ENCODE results near the gene DOCK11. TPM values are rescaled to one million over a fixed set of nuclear protein-coding genes. Genes with fewer than 3 reads are reported as not detected.
"Not testable (repeated sequence)": the region's sequence is repeated elsewhere in the genome, so short reads cannot be mapped to it uniquely, and the experiment has no call there.

DOCK11 gene
- total RNA-seq, 1 experiment from 2014 or later, result 2.7 TPM

DNA sequence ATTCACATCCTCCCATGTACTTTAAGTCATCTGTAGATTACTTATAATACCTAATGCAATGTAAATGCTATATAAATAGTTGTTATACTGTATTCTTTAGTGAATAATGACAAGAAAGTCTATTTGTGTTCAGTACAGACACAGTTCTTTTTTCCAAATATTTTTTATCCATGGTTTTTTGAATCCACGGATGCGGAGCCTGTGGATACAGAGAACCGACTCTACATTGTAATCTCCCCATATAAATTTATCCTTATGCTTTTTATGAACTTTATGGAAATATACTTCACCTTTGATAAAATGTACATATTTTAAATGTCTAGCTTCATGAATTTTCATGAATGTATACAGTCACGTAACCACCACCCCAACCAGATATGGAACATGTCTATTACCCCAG, 88.2 kb downstream of the DOCK11 start:
- CTCF ChIA-PET, result no interaction called here
- POLR2A ChIA-PET, result no interaction called here
- H3K4me1 ChIP-seq, result no peaks in the 10 kb centered on the region
- no TSS peak for BruUV-seq (replicated peaks)
- no peaks in the 10 kb centered on the region for H3K36me3 ChIP-seq (ENCODE audit: control insufficient read depth, insufficient read depth, low read length)
- no peak overlapping the region for H3K4me3 Mint-ChIP-seq (ENCODE audit: unreplicated experiment)
- H3K36me3 Mint-ChIP-seq (ENCODE audit: insufficient read depth, unreplicated experiment), result no peaks in the 10 kb centered on the region
- H3K27me3 Mint-ChIP-seq (ENCODE audit: insufficient read depth, unreplicated experiment), result no peaks in the 10 kb centered on the region
- intact Hi-C loops (cut with micrococcal nuclease; ENCODE audit: unreplicated experiment), result no loop called here
- TF ChIP-seq, protein P1, sequence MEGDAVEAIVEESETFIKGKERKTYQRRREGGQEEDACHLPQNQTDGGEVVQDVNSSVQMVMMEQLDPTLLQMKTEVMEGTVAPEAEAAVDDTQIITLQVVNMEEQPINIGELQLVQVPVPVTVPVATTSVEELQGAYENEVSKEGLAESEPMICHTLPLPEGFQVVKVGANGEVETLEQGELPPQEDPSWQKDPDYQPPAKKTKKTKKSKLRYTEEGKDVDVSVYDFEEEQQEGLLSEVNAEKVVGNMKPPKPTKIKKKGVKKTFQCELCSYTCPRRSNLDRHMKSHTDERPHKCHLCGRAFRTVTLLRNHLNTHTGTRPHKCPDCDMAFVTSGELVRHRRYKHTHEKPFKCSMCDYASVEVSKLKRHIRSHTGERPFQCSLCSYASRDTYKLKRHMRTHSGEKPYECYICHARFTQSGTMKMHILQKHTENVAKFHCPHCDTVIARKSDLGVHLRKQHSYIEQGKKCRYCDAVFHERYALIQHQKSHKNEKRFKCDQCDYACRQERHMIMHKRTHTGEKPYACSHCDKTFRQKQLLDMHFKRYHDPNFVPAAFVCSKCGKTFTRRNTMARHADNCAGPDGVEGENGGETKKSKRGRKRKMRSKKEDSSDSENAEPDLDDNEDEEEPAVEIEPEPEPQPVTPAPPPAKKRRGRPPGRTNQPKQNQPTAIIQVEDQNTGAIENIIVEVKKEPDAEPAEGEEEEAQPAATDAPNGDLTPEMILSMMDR (IDR thresholded peaks at IDR 0.05; ENCODE audit: insufficient read depth in 1 of 2, low read depth in 1 of 2, low read length in 1 of 2, severe bottlenecking in 1 of 2, unreplicated experiment in 1 of 2), result no peak
- H3K9me3 ChIP-seq, result no peaks in the 10 kb centered on the region
- DNase-seq, result no peak
- no peaks in the 10 kb centered on the region for H3K4me1 Mint-ChIP-seq (ENCODE audit: low read depth, unreplicated experiment)
- no peak overlapping the region for H3K4me3 ChIP-seq (ENCODE audit: low read depth, low read length)
- no peaks in the 10 kb centered on the region for H3K9me3 Mint-ChIP-seq (ENCODE audit: unreplicated experiment)
- no peak overlapping the region for H3K27ac Mint-ChIP-seq (ENCODE audit: unreplicated experiment)
- H3K27me3 ChIP-seq (replicated peaks; ENCODE audit: control insufficient read depth, insufficient read depth, low read length), result no peaks in the 10 kb centered on the region

DNA sequence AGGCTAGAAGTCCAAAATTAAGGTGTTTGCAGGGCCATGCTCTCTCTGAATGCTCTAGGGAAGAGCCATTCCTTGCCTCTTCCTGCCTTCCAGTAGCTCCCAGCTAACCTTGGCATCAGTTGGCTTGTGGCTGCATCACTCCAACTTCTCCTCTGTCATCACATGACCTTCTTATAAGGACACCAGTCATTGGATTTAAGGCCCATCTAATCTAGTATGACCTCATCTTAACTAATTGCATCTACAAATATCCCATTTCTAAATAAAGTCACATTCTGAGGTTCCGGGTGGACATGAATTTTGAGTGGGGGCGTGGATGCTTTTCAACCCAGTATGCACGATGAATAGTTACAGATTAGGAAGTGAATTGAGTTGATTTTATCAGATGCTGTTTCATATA, 89.7 kb downstream of the DOCK11 start:
- no peaks in the 10 kb centered on the region for H3K4me1 Mint-ChIP-seq (ENCODE audit: low read depth, unreplicated experiment)
- H3K4me3 Mint-ChIP-seq (ENCODE audit: unreplicated experiment), result no peak overlapping the region
- Histone ChIP-seq H3K4me3 (ENCODE audit: low read depth, low read length) (no peak overlapping the region), H3K9me3 (no peaks in the 10 kb centered on the region), H3K36me3 (ENCODE audit: control insufficient read depth, insufficient read depth, low read length) (no peaks in the 10 kb centered on the region), H3K4me1 (no peaks in the 10 kb centered on the region), H3K27me3 (replicated peaks; ENCODE audit: control insufficient read depth, insufficient read depth, low read length) (no peaks in the 10 kb centered on the region)
- ChIA-PET CTCF (no interaction called here), POLR2A (no interaction called here)
- intact Hi-C loops (cut with micrococcal nuclease; ENCODE audit: unreplicated experiment), result no loop called here
- BruUV-seq (replicated peaks), result no TSS peak
- TF ChIP-seq, protein P1 (IDR thresholded peaks at IDR 0.05; ENCODE audit: insufficient read depth in 1 of 2, low read depth in 1 of 2, low read length in 1 of 2, severe bottlenecking in 1 of 2, unreplicated experiment in 1 of 2), result no peak
- DNase-seq, result no peak
- no peaks in the 10 kb centered on the region for H3K27me3 Mint-ChIP-seq (ENCODE audit: insufficient read depth, unreplicated experiment)
- no peak overlapping the region for H3K27ac Mint-ChIP-seq (ENCODE audit: unreplicated experiment)
- H3K9me3 Mint-ChIP-seq (ENCODE audit: unreplicated experiment), result no peaks in the 10 kb centered on the region
- H3K36me3 Mint-ChIP-seq (ENCODE audit: insufficient read depth, unreplicated experiment), result no peaks in the 10 kb centered on the region

DNA sequence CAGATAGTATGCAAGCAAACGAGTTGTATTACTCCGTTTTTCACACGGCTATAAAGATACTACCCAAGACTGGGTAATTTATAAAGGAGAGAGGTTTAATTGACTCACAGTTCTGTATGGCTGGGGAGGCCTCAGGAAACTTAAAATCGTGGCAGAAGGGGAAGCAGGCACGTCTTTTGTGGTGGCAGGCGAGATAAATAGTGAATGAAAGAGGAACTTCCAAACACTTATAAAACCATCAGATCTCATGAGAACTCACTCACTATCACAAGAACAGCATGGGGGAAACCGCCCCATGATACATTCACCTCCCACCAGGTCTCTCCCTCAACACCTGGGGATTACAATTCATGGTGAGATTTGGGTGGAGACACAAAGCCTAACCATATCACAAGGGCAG, 90.6 kb downstream of the DOCK11 start:
- H3K27ac Mint-ChIP-seq (ENCODE audit: unreplicated experiment); intact Hi-C loops (cut with micrococcal nuclease; ENCODE audit: unreplicated experiment); CTCF ChIA-PET; DNase-seq; POLR2A ChIA-PET; H3K27me3 ChIP-seq (replicated peaks; ENCODE audit: control insufficient read depth, insufficient read depth, low read length); H3K9me3 ChIP-seq; H3K27me3 Mint-ChIP-seq (ENCODE audit: insufficient read depth, unreplicated experiment); H3K4me3 ChIP-seq (ENCODE audit: low read depth, low read length); BruUV-seq (replicated peaks); H3K9me3 Mint-ChIP-seq (ENCODE audit: unreplicated experiment); H3K4me1 ChIP-seq; H3K36me3 Mint-ChIP-seq (ENCODE audit: insufficient read depth, unreplicated experiment); H3K4me3 Mint-ChIP-seq (ENCODE audit: unreplicated experiment); H3K36me3 ChIP-seq (ENCODE audit: control insufficient read depth, insufficient read depth, low read length); H3K4me1 Mint-ChIP-seq (ENCODE audit: low read depth, unreplicated experiment): not testable (repeated sequence)

DNA sequence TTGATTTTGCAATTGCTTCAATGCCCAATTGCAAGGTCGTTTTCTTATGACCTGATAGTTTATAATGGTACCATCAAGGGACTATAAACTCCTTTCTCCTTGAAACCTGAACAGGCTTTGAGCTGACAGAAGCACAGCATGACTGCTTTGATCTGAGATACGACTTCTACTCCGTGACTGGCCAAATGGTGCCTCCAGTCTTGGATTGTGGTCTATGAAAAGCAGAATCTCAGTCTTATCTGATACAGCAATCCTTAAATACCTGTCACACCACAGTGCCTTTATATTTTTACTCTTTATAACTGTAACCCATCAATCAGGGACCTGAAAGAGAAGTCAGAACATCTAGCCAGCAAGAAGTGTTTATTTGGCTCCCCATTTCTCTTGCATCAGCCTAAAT, 93.1 kb downstream of the DOCK11 start:
- H3K36me3 Mint-ChIP-seq (ENCODE audit: insufficient read depth, unreplicated experiment), result no peaks in the 10 kb centered on the region
- H3K27me3 ChIP-seq (replicated peaks; ENCODE audit: control insufficient read depth, insufficient read depth, low read length), result no peaks in the 10 kb centered on the region
- H3K9me3 ChIP-seq, result no peaks in the 10 kb centered on the region
- TF ChIP-seq, protein P1 (IDR thresholded peaks at IDR 0.05; ENCODE audit: insufficient read depth in 1 of 2, low read depth in 1 of 2, low read length in 1 of 2, severe bottlenecking in 1 of 2, unreplicated experiment in 1 of 2), result no peak
- no peaks in the 10 kb centered on the region for H3K4me1 ChIP-seq
- no peak overlapping the region for H3K4me3 Mint-ChIP-seq (ENCODE audit: unreplicated experiment)
- ChIA-PET POLR2A (no interaction called here), CTCF (no interaction called here)
- no peaks in the 10 kb centered on the region for H3K9me3 Mint-ChIP-seq (ENCODE audit: unreplicated experiment)
- H3K27me3 Mint-ChIP-seq (ENCODE audit: insufficient read depth, unreplicated experiment), result no peaks in the 10 kb centered on the region
- no TSS peak for BruUV-seq (replicated peaks)
- intact Hi-C loops (cut with micrococcal nuclease; ENCODE audit: unreplicated experiment), result no loop called here
- no peaks in the 10 kb centered on the region for H3K36me3 ChIP-seq (ENCODE audit: control insufficient read depth, insufficient read depth, low read length)
- no peak overlapping the region for H3K27ac Mint-ChIP-seq (ENCODE audit: unreplicated experiment)
- DNase-seq, result no peak
- no peak overlapping the region for H3K4me3 ChIP-seq (ENCODE audit: low read depth, low read length)
- no peaks in the 10 kb centered on the region for H3K4me1 Mint-ChIP-seq (ENCODE audit: low read depth, unreplicated experiment)
